GM21723 (cell line): ENCODE data around the gene RPRD1B.

Experiments used
- ATAC-seq: cut with Tn5 transposase; IDR thresholded peaks from one replicate; pipeline ENCODE4 v1.9.1; 2021; ENCODE audit warnings: mild to moderate bottlenecking, moderate library complexity; ENCODE audit not compliant: unreplicated experiment

Gene RPRD1B

GRCh38 chr20:38033330-38034107 is at the start of gene RPRD1B, which contains the start of gene TTI1:
RPRD1B (plus strand) TSS chr20:38033746; CDS start chr20:38033948, 202 bp downstream.
TTI1 (minus strand) TSS chr20:38033456; CDS start chr20:38013816, 19,640 bp downstream.
- peak; percentile 80 for ATAC-seq

DNA sequence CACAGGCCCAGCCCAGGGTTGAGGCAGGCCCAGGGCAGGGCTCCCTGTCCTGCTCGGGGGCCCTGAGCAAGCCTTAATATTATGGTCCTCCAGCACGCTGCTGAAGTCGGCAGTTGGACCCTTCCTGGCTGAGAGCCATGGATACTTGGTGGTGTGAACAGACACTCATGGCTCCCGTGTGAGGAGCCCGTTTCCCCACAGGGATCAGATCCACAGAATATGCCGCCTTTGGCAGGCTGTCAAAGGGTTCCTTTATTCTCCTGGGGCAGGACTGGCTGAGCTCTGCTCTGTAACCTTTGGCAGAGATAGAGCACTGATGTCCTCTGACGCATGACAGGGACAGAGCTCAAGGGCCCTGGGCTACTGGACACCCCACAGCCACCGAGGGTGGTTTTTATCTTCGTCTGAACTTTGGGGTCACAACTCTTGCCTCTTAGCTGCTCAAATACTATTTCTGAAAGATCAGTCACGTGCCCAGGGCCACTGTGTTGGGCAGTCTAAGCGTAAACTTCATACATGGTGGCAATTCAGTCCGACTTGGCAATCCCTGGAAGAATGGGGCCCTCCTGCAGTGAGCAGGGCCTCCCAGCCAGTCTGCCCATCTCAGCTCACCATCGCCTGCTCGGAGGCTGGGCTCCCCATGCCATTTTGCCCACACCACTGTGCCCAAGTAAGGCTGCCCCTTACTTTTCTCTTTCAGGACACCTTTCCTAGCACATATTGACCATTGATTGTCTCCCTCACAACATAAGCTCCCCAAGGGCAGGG is 49.3 kb upstream of the RPRD1B start:
- ATAC-seq: no peak

GRCh38 chr20:37986044-37986858 is 47.3 kb upstream of the RPRD1B start:
- no peak for ATAC-seq

DNA sequence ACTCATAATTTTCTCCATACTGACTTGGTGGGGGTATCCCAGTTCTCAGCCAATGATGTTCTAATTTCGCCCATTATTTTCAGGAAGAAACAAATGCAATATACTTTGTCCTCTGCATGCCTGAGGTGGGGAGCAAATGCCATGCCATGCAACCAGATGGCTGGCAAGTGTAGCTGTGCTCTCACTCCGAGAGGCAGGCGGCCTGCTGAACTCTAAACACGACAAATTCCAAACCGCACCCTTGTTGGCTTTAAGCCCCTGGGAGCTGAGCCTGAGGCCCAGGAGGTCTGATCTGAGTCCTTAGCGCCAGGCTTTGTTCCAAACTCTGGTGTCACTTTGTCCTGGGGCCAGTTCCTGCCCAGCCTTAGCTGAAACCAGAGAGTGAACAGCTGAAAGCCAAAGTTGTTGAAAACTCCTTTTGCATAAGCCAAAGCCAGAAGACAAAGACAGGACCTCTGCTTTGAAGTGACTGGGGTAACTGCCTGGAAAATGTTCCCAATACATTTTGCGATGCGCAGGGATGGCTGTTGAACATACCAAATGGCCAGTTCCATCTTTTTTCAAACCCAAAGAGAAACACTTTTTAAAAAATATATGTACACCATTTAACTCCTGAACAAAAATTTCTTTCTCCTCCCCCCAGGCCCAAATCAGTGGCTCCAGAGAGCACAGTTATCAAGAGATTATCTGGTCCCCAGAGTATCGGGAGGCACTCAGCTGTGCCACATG is 46.5 kb upstream of the RPRD1B start:
- no peak for ATAC-seq

- no peak for ATAC-seq
Observed at GRCh38 chr20:37987602-37988290, 45.8 kb upstream of the RPRD1B start.

- no peak for ATAC-seq
Observed at GRCh38 chr20:37988306-37988954, 45.1 kb upstream of the RPRD1B start.

DNA sequence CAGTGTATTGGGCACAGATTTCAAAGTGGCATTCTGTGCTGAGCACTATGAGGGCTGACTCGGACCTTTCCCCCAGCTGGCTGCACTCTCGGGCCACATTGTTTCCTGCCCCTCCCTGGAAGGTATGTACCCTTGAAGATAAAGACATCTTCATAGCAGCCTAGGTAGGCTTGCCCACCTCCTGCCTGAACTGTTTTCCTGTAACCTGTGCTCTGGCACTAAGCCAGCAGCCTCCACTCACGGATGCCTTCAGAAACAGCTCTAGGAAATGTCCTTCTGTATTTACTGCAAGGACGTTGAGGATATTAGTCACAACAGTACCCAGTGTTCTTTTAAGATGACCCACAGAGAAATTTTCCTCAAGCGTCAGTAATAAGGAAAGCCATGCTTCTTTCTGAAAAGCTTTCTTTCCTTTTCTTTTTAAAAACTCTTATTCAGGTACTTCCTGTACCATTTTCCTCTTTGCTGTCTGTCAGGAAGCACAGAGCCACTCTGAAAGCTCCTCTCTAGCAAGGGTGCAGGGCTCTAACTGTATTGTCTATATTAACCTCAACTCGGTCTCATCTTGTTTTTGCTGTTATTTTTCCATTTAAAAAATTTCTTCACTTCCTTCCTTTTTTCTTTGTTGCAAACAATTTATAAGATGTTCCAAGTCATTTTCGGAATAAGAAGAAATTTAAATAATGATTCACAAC is 43.8 kb upstream of the RPRD1B start:
- ATAC-seq: no peak

DNA sequence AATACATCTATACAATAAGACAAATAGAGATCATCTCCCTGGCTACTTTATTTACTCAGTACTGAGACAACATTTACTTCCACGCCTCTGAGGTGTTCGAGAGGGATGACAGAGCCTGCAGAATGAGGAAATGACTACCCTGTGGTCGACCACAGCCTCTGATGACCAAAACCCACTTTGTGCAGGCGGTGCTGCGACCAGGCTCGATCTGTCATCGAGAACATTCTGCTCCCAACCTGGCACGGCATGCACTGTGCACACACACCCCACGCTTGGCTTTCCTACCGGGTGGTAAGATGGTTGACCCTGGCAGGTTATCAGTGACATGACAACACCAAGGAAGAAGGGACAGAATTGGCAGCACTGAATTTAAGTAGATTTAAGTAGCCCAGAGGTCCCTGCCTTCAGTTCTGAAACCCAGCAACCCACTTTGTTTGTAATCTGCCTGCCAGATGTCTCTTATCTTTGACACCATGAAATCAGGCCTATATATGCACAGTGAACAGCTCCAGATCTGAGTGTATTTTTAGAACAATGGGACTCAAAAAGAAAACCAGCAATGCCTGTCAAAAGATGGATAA is 42.9 kb upstream of the RPRD1B start:
- peak; percentile 90 for ATAC-seq

DNA sequence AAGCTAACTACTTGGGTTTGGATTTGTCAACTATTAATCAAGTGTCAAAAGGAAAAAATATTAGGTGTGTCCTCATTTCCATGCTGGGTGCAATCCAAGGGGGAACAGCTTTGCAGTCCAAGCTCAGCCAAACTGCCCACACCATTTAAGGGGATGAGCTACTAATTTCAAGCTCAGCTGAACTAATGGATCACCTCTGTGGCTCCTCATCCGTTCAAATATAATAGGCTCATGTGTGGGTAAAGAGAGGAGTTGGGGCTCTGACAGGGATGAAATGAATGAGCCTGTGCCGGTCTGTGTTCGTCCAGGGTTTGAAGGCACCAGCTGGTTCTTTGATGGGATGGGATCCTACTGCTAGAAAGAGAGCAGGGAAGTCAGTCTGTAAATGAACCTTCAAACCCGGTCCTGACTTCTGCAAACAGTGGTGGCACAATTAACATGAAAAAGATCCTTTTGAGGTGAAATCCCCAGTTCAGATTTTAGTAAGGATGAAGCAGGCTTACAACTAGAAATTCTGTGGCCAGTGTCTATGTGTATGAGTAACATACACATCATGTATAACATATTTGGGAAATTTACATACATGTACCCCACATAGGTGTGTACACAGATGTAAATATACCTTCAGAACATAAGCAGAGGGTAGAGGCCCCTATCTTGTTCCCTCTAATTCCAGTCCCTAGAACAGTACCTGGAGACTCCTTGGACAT is 42.2 kb upstream of the RPRD1B start:
- ATAC-seq: no peak

- ATAC-seq: no peak
Observed at GRCh38 chr20:37991908-37992307, 41.6 kb upstream of the RPRD1B start.

DNA sequence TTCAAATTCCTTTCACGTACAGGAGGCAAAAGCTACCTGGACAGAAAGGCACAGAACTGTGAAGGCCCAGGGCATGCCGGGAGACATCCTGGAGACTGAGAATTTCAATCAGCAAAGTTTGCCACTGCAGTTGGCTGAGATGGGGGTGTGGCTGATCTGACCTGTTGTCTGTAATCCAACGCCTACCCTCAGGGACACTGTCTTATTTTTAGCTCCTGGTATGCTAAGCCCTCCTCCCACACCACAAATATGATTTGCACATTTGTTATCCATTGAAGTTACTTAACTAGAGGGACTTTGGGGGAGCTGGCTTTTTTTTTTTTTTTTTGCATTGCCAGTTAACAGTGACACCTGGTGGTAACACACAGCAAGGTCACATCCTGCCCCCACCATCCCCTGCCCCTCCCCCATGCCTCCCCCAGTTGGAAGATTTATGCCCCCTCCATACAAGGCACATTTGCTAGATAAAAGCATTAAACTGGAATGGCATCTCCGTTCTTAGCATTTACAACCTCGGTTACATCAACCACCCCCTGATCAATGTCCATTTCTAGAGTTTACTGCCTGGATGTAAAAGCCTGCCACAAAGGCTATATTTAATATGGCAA is 40.6 kb upstream of the RPRD1B start:
- no peak for ATAC-seq

DNA sequence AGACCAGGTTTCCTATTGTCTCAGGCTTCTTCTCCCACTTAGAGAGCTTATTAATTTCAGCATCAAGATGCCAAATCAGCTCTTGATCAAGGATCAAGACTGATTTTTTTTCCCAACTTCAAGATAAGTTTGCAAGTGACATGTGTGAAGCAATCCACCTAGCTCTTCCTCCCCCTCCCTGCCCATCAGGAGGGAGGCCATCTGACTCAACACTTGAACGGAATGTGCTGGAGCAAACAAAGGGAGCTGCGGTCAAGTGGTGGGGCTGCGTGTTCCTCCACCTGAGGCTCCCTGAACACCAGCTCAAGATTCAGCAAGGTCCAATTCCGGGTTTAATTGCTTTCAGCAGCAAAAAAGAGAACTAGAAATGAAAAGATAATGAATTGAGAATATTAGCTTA is 39.0 kb upstream of the RPRD1B start:
- ATAC-seq: no peak

- no peak for ATAC-seq
Observed at GRCh38 chr20:37995856-37996605, 37.5 kb upstream of the RPRD1B start.

GRCh38 chr20:37997516-37997915 is 36.0 kb upstream of the RPRD1B start:
- no peak for ATAC-seq

- ATAC-seq: no peak
Observed at GRCh38 chr20:37999526-38000263, 33.9 kb upstream of the RPRD1B start.

DNA sequence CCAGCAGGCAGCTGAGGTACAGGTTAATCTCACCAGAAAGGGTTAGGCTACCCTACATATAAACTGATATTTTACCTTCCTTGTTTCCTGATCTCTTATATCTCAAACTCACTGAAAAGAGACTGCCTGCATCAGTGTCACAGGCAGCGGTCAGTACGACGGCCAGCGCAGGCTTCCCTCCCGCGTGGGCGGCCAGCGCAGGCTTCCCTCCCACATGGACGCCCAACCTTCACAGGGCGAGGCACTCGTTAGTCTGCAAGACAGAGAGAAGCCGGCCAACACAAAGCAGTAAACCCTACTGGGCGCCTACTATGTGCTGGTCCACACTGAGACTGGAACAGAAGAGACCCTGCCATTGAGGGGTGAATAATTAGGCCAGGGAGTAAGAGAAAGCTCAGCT is 33.3 kb upstream of the RPRD1B start:
- no peak for ATAC-seq
